MCF 10A (cell line): Measurements from ENCODE around the gene PHF23. TPM values are rescaled to one million over a fixed set of nuclear protein-coding genes. Genes with fewer than 3 reads are reported as not detected.

Source experiments
- BruUV-seq: library from RNA; stranded (reverse); fragments of 400-500 nt; replicated peaks from 2 replicates; lab custom pipeline; 2021; lab: Mats Ljungman, UMichigan
- CTCF ChIA-PET: fragments of 300-600 bp; sonication (Branson Sonifier 250); formaldehyde crosslinking; extraction: SDS; loops from one replicate; lab custom pipeline; 2021; ENCODE audit warnings: antibody characterized with exemption, inconsistent platforms; lab: Yijun Ruan, JAX
- POLR2A ChIA-PET: fragments of 300-600, 350-650 bp; sonication (Branson Sonifier 250); formaldehyde crosslinking; extraction: SDS; loops from one replicate; lab custom pipeline; 2020; ENCODE audit warnings: antibody characterized with exemption, inconsistent platforms; lab: Yijun Ruan, JAX
- DNase-seq: peaks from one replicate; pipeline ENCODE4 v3.0.0-alpha.2; 2018; ENCODE audit not compliant: unreplicated experiment
- H3K27ac Mint-ChIP-seq: one replicate; pipeline ENCODE4 v1.8.0; 2022; ENCODE audit warnings: mild to moderate bottlenecking, low read depth, mixed read lengths; ENCODE audit not compliant: unreplicated experiment
- H3K27me3 Mint-ChIP-seq: one replicate; pipeline ENCODE4 v1.8.0; 2022; ENCODE audit warnings: mixed read lengths; ENCODE audit not compliant: insufficient read depth, unreplicated experiment
- H3K36me3 Mint-ChIP-seq: one replicate; pipeline ENCODE4 v1.8.0; 2022; ENCODE audit warnings: mild to moderate bottlenecking, moderate library complexity, mixed read lengths; ENCODE audit not compliant: insufficient read depth, unreplicated experiment
- H3K4me1 Mint-ChIP-seq: one replicate; pipeline ENCODE4 v1.8.0; 2022; ENCODE audit warnings: mixed read lengths; ENCODE audit not compliant: insufficient read depth, unreplicated experiment
- H3K4me3 Mint-ChIP-seq: one replicate; pipeline ENCODE4 v1.8.0; 2022; ENCODE audit warnings: mild to moderate bottlenecking, moderate library complexity, mixed read lengths; ENCODE audit not compliant: unreplicated experiment
- H3K9me3 Mint-ChIP-seq: one replicate; pipeline ENCODE4 v1.8.0; 2022; ENCODE audit warnings: mixed read lengths; ENCODE audit not compliant: unreplicated experiment
- CTCF ChIP-seq: fragments of 200-600 bp; IDR thresholded peaks from one replicate; pipeline ENCODE4 v1.8.0; 2022; ENCODE audit warnings: antibody characterized with exemption, mild to moderate bottlenecking; ENCODE audit not compliant: unreplicated experiment
- intact Hi-C: fragments of 100-400 bp; cut with micrococcal nuclease; formaldehyde crosslinking; loops from 2 replicates; pipeline ENCODE4 v1.14.1; 2022
- total RNA-seq: library from RNA; stranded (reverse); gene quantifications from 2 replicates; pipeline ENCODE4 v1.2.3, GENCODE V29; 2022

Gene PHF23
- total RNA-seq, 1 experiment from 2014 or later, result 41.8 TPM

- intact Hi-C loops, result no loop called here
- Mint-ChIP-seq H3K27ac (no peak overlapping the region), H3K4me3 (no peak overlapping the region), H3K36me3 (no peaks in the 10 kb centered on the region), H3K27me3 (peaks cover 20% of the 10 kb centered on the region), H3K4me1 (peaks cover 6% of the 10 kb centered on the region), H3K9me3 (no peaks in the 10 kb centered on the region)
- BruUV-seq, result no TSS peak
- CTCF ChIA-PET, result interaction anchor here (2.9 to 5.2 kb wide), 2 partner anchors 13 kb away, joined by 15 to 65 read pairs; no protein-coding TSS in a partner anchor
- DNase-seq, result no peak
- POLR2A ChIA-PET, result interaction anchor here (1.2 kb wide), 1 partner anchor 9 kb away, joined by 4 read pairs; no protein-coding TSS in a partner anchor
- no peak for TF ChIP-seq CTCF
These were observed 44.4 kb upstream of the PHF23 start for GRCh38 chr17:7283471-7284216.

GRCh38 chr17:7282752-7283321 is 43.6 kb upstream of the PHF23 start:
- Mint-ChIP-seq H3K36me3 (no peaks in the 10 kb centered on the region), H3K9me3 (no peaks in the 10 kb centered on the region), H3K27me3 (peaks cover 12% of the 10 kb centered on the region), H3K4me3 (no peak overlapping the region), H3K27ac (no peak overlapping the region), H3K4me1 (peaks cover 6% of the 10 kb centered on the region)
- ChIA-PET CTCF (interaction anchor here (0.6 to 5.2 kb wide), 3 partner anchors 14 to 313 kb away, joined by 3 to 65 read pairs (median 4); no protein-coding TSS in a partner anchor), POLR2A (interaction anchor here (0.7 to 1.2 kb wide), 3 partner anchors 10 to 737 kb away, joined by 3 to 4 read pairs (median 3); no protein-coding TSS in a partner anchor)
- DNase-seq, result no peak
- TF ChIP-seq CTCF, result no peak
- BruUV-seq, result no TSS peak
- intact Hi-C loops, result no loop called here

- no peak for TF ChIP-seq CTCF
- no peak for DNase-seq
- ChIA-PET POLR2A (interaction anchor here (0.7 to 3.8 kb wide), 6 partner anchors 11 to 737 kb away, joined by 3 to 37 read pairs (median 8); no protein-coding TSS in a partner anchor), CTCF (interaction anchor here (0.6 to 5.2 kb wide), 5 partner anchors 14 to 313 kb away, joined by 3 to 65 read pairs (median 3); no protein-coding TSS in a partner anchor)
- Mint-ChIP-seq H3K27ac (no peak overlapping the region), H3K27me3 (peaks cover 5% of the 10 kb centered on the region), H3K36me3 (no peaks in the 10 kb centered on the region), H3K4me3 (peak overlapping the region; percentile 72), H3K4me1 (peaks cover 6% of the 10 kb centered on the region), H3K9me3 (no peaks in the 10 kb centered on the region)
- intact Hi-C loops, result no loop called here
- no TSS peak for BruUV-seq
These were observed 42.9 kb upstream of the PHF23 start for GRCh38 chr17:7281953-7282751.
